IMR-90 (cell line): ENCODE results near the gene FBN3. TPM values are rescaled to one million over a fixed set of nuclear protein-coding genes. Genes with fewer than 3 reads are reported as not detected.

Source experiments
- ATAC-seq: fragments of 200-7000 bp; cut with Tn5 transposase; 2 replicates; pipeline ENCODE4 v1.9.1; 2020; ENCODE audit warnings: low read depth, mild to moderate bottlenecking, moderate library complexity
- BruUV-seq: library from RNA; stranded (reverse); fragments of 400-500 nt; replicated peaks from 2 replicates; lab custom pipeline; 2021; lab: Mats Ljungman, UMichigan
- CTCF ChIA-PET: fragments of 300-600 bp; formaldehyde crosslinking; extraction: SDS; loops from one replicate; lab custom pipeline; 2021; ENCODE audit warnings: antibody characterized with exemption; lab: Yijun Ruan, JAX
- POLR2A ChIA-PET: fragments of 300-600 bp; sonication (Branson Sonifier 250); formaldehyde crosslinking; loops from one replicate; lab custom pipeline; 2022; ENCODE audit warnings: antibody characterized with exemption; ENCODE audit not compliant: unreplicated experiment; lab: Charles Lee
- DNase-seq: peaks from one replicate; pipeline ENCODE4 v3.0.0; 2013
- H2AFZ ChIP-seq: replicated peaks from 2 replicates; pipeline ENCODE3; 2013; ENCODE audit warnings: low read length, mild to moderate bottlenecking; ENCODE audit not compliant: poor library complexity
- H2AK5ac ChIP-seq: 2 replicates; pipeline ENCODE4 v1.6.1; 2013; ENCODE audit warnings: low read depth, low read length, inconsistent platforms
- H2AK9ac ChIP-seq: replicated peaks from 2 replicates; pipeline ENCODE3; 2013; ENCODE audit warnings: mild to moderate bottlenecking, low read depth, low read length, moderate library complexity; ENCODE audit not compliant: poor library complexity
- H2BK120ac ChIP-seq: 2 replicates; pipeline ENCODE4 v1.6.1; 2013; ENCODE audit warnings: low read depth, low read length, inconsistent platforms
- H2BK15ac ChIP-seq: 3 replicates; pipeline ENCODE4 v1.6.1; 2013; ENCODE audit warnings: low read depth, low read length, inconsistent platforms
- H2BK20ac ChIP-seq: 2 replicates; pipeline ENCODE4 v1.6.1; 2013; ENCODE audit warnings: low read depth, mild to moderate bottlenecking, inconsistent platforms, low read length, moderate library complexity
- H2BK5ac ChIP-seq: 2 replicates; pipeline ENCODE4 v1.6.1; 2013; ENCODE audit warnings: mild to moderate bottlenecking, low read depth, low read length, inconsistent platforms; ENCODE audit not compliant: poor library complexity, severe bottlenecking
- H3K14ac ChIP-seq: replicated peaks from 2 replicates; pipeline ENCODE4 v1.6.1; 2013; ENCODE audit warnings: low read depth, low read length, inconsistent platforms
- H3K18ac ChIP-seq: 2 replicates; pipeline ENCODE4 v1.6.1; 2013; ENCODE audit warnings: low read depth, low read length, control low read depth
- H3K23ac ChIP-seq: 2 replicates; pipeline ENCODE4 v1.6.1; 2013; ENCODE audit warnings: low read depth, low read length, inconsistent platforms
- H3K27ac ChIP-seq: 2 replicates; pipeline ENCODE4 v1.5.1; 2013; ENCODE audit warnings: mild to moderate bottlenecking, control low read depth, low read length; ENCODE audit not compliant: insufficient read depth
- H3K27me3 ChIP-seq: 2 replicates; pipeline ENCODE4 v1.6.1; 2013; ENCODE audit warnings: low read length; ENCODE audit not compliant: control insufficient read depth, insufficient read depth
- H3K36me3 ChIP-seq: 2 replicates; pipeline ENCODE4 v1.6.1; 2013; ENCODE audit warnings: low read length, mixed read lengths; ENCODE audit not compliant: control insufficient read depth, insufficient read depth
- H3K4ac ChIP-seq: 2 replicates; pipeline ENCODE4 v1.6.1; 2013; ENCODE audit warnings: low read depth, low read length, inconsistent platforms
- H3K4me1 ChIP-seq: 2 replicates; pipeline ENCODE4 v1.6.1; 2013; ENCODE audit warnings: low read length, mixed read lengths; ENCODE audit not compliant: control insufficient read depth, insufficient read depth
- H3K4me2 ChIP-seq: 2 replicates; pipeline ENCODE4 v1.6.1; 2013; ENCODE audit warnings: low read depth, mild to moderate bottlenecking, control low read depth, low read length, moderate library complexity
- H3K4me3 ChIP-seq: 2 replicates; pipeline ENCODE4 v1.5.1; 2013; ENCODE audit warnings: low read depth, mild to moderate bottlenecking, control low read depth, low read length, moderate library complexity; ENCODE audit not compliant: insufficient read depth
- H3K56ac ChIP-seq: 2 replicates; pipeline ENCODE4 v1.6.1; 2013; ENCODE audit warnings: low read length, inconsistent platforms; ENCODE audit not compliant: insufficient read depth; ENCODE audit errors: extremely low read depth
- H3K79me1 ChIP-seq, 2 experiments: 2 replicates each; pipeline ENCODE4 v1.6.1; 2013; ENCODE audit warnings: low read length in 2 of 2, inconsistent platforms in 1 of 2, low read depth in 1 of 2
- H3K9ac ChIP-seq: 2 replicates; pipeline ENCODE4 v1.6.1; 2013; ENCODE audit warnings: low read depth, low read length, control low read depth
- H3K9me1 ChIP-seq: 2 replicates; pipeline ENCODE4 v1.6.1; 2013; ENCODE audit warnings: low read length, inconsistent platforms; ENCODE audit not compliant: insufficient read depth
- H3K9me3 ChIP-seq: 2 replicates; pipeline ENCODE4 v1.6.1; 2013; ENCODE audit warnings: low read length; ENCODE audit not compliant: control insufficient read depth, insufficient read depth
- H4K20me1 ChIP-seq: 2 replicates; pipeline ENCODE4 v1.6.1; 2013; ENCODE audit warnings: low read length, inconsistent platforms; ENCODE audit not compliant: insufficient read depth
- H4K5ac ChIP-seq: 2 replicates; pipeline ENCODE4 v1.6.1; 2013; ENCODE audit warnings: mild to moderate bottlenecking, low read depth, low read length, control low read depth
- H4K8ac ChIP-seq, 2 experiments: 2 replicates each; pipeline ENCODE4 v1.6.1; 2013; ENCODE audit warnings: low read depth in 2 of 2, low read length in 2 of 2, control low read depth in 1 of 2, inconsistent platforms in 1 of 2
- H4K91ac ChIP-seq: 2 replicates; pipeline ENCODE4 v1.6.1; 2013; ENCODE audit warnings: low read depth, low read length, inconsistent platforms; ENCODE audit not compliant: insufficient read depth
- CTCF ChIP-seq: conservative IDR thresholded peaks from 2 replicates; pipeline ENCODE4 v1.5.1; 2012; ENCODE audit warnings: mild to moderate bottlenecking, low read depth, low read length, improper control_type of control experiment
- ELK1 ChIP-seq: fragments of 150-350 bp; IDR thresholded peaks from 2 replicates; pipeline ENCODE4 v1.6.1; 2016; ENCODE audit warnings: low read depth, mild to moderate bottlenecking, low read length, moderate library complexity, borderline replicate concordance
- SMC3 ChIP-seq: fragments of 150-350 bp; IDR thresholded peaks from 2 replicates; pipeline ENCODE4 v1.6.1; 2016; ENCODE audit warnings: low read depth, mild to moderate bottlenecking, antibody characterized with exemption, low read length, moderate library complexity
- USF2 ChIP-seq: fragments of 150-350 bp; IDR thresholded peaks from 2 replicates; pipeline ENCODE4 v1.6.1; 2017; ENCODE audit warnings: mild to moderate bottlenecking, antibody characterized with exemption, low read length, low read depth
- WGBS, 2 experiments: methylation state at CpG; one replicate each; pipeline versions ENCODE4 v1.1.5 to v1.1.7; 2013; ENCODE audit warnings: missing lambda C conversion rate in 2 of 2; ENCODE audit not compliant: insufficient read length in 1 of 2; ENCODE audit errors: extremely low coverage in 2 of 2; 5-methylcytosine and 5-hydroxymethylcytosine counted together
- dilution Hi-C: fragments of 300-500 bp; cut with HindIII; formaldehyde crosslinking; loops from one replicate; pipeline ENCODE4 v1.14.3; 2018; ENCODE audit warnings: low sequenced_read_pairs; ENCODE audit not compliant: unreplicated experiment
- in situ Hi-C: fragments of 300-500 bp; cut with MboI; formaldehyde crosslinking; loops from 3 replicates; pipeline ENCODE4 v1.14.3; 2019; ENCODE audit warnings: low sequenced_read_pairs, inconsistent platforms, mixed read lengths
- intact Hi-C: fragments of 100-400 bp; cut with micrococcal nuclease; formaldehyde crosslinking; loops from 2 replicates; pipeline ENCODE4 v1.10.0; 2022
- polyA plus RNA-seq, 3 experiments: library from polyadenylated mRNA; depleted of rRNA; stranded (reverse); fragments of >200 nt; gene quantifications; 2 replicates each; pipeline ENCODE4 v1.2.3, GENCODE V29; 2012; ENCODE audit warnings: low replicate concordance in 1 of 3
- total RNA-seq: library from RNA; depleted of rRNA; stranded (reverse); fragments of >200 nt; gene quantifications from 2 replicates; pipeline ENCODE4 v1.2.3, GENCODE V29; 2012

The FBN3 gene
- total and polyA plus RNA-seq, 2 of the 4 experiments (the other 2 are of a cell fraction), result not detected

GRCh38 chr19:8095354-8095886, 54.0 kb downstream of the FBN3 start:
- Histone ChIP-seq H3K9me3 (peaks cover 32% of the 10 kb centered on the region), H3K4ac (no peak overlapping the region), H3K4me3 (no peak overlapping the region), H4K5ac (no peak overlapping the region), H3K4me2 (no peak overlapping the region), H2AFZ (no peak overlapping the region), H3K4me1 (no peaks in the 10 kb centered on the region), H3K27me3 (no peaks in the 10 kb centered on the region), H3K36me3 (no peaks in the 10 kb centered on the region), H3K27ac (no peak overlapping the region), H2BK20ac (no peak overlapping the region), H3K79me1 (no peaks in the 10 kb centered on the region), H3K56ac (no peak overlapping the region), H2BK5ac (no peak overlapping the region), H4K20me1 (no peaks in the 10 kb centered on the region), H2BK15ac (no peak overlapping the region), H4K91ac (no peak overlapping the region), H4K8ac (no peak overlapping the region), H3K14ac (no peak overlapping the region), H3K9me1 (no peaks in the 10 kb centered on the region), H3K18ac (no peak overlapping the region), H2AK9ac (no peak overlapping the region), H2BK120ac (no peak overlapping the region), H3K23ac (no peak overlapping the region), H2AK5ac (no peak overlapping the region), H3K9ac (no peak overlapping the region)
- POLR2A ChIA-PET, result no interaction called here
- intact Hi-C loops (no loop called here), in situ Hi-C loops (no loop called here), dilution Hi-C loops (no loop called here)
- whole genome bisulfite sequencing, 2 experiments, result 0% methylated on average over 1 of the region's 2 CpGs; no CpG with 5 or more reads in 1 of the 2 experiments
- TF ChIP-seq CTCF, result no peak
- TF ChIP-seq ELK1, result no peak
- no peak for TF ChIP-seq SMC3
- TF ChIP-seq USF2, result no peak
- ATAC-seq (no peak), DNase-seq (no peak)
- no TSS peak for BruUV-seq
- CTCF ChIA-PET, result interaction anchor here (0.5 to 0.9 kb wide), 2 partner anchors 17 to 430 kb away, joined by 3 to 4 read pairs; no protein-coding TSS in a partner anchor
